ENCODE results near the gene INSM1.

- no peak for TF ChIP-seq POLR2A (IDR thresholded peaks at IDR 0.05; ENCODE audit: low read depth, low read length)
- TF ChIP-seq TAF1 (IDR thresholded peaks at IDR 0.05; ENCODE audit: low read depth, low read length) = no peak
- TF ChIP-seq POLR2AphosphoS5 (IDR thresholded peaks at IDR 0.05; ENCODE audit: low read depth, low read length) = no peak
Measured at GRCh38 chr20:20338133-20338730, 29.7 kb upstream of the INSM1 start.

Data from GM12891 (cell line).